ENCODE data around the gene ACOT7.

DNA sequence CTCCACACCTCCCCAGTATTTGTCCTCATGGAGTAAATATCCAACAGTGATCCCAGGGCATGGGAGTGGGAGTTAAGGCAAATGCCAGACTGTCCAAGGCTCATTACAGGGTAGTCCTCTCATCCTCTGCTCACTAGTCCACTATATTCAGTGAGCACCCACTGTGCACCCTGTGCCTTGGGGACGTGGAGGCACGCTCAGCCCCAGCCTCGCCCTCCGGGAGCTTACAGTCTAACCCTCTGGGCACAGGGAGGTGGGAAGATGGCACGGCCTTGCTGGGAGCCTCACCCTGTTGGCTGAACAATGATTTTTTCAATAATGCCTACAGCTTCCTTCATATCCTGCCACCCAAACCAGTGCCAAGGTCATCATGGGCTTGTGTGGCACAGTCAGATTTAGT, 23.3 kb upstream of the ACOT7 start:
- TF ChIP-seq, protein P1, sequence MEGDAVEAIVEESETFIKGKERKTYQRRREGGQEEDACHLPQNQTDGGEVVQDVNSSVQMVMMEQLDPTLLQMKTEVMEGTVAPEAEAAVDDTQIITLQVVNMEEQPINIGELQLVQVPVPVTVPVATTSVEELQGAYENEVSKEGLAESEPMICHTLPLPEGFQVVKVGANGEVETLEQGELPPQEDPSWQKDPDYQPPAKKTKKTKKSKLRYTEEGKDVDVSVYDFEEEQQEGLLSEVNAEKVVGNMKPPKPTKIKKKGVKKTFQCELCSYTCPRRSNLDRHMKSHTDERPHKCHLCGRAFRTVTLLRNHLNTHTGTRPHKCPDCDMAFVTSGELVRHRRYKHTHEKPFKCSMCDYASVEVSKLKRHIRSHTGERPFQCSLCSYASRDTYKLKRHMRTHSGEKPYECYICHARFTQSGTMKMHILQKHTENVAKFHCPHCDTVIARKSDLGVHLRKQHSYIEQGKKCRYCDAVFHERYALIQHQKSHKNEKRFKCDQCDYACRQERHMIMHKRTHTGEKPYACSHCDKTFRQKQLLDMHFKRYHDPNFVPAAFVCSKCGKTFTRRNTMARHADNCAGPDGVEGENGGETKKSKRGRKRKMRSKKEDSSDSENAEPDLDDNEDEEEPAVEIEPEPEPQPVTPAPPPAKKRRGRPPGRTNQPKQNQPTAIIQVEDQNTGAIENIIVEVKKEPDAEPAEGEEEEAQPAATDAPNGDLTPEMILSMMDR (IDR thresholded peaks at IDR 0.05): no peak
- no peak for TF ChIP-seq POLR2A (IDR thresholded peaks at IDR 0.05)
